SK-N-SH (cell line): Measurements from ENCODE around the gene B3GNT7. TPM values are rescaled to one million over a fixed set of nuclear protein-coding genes. Genes with fewer than 3 reads are reported as not detected.

Source experiments
- CTCF ChIA-PET: fragments of 300-600, 350-600 bp; formaldehyde crosslinking; extraction: SDS; loops from one replicate; lab custom pipeline; 2021; lab: Yijun Ruan, JAX
- POLR2A ChIA-PET: fragments of 350-600 bp; sonication (Branson Sonifier 250); formaldehyde crosslinking; extraction: SDS; loops from one replicate; lab custom pipeline; 2020; ENCODE audit warnings: antibody characterized with exemption, inconsistent platforms; lab: Yijun Ruan, JAX
- DNase-seq: peaks from one replicate; pipeline ENCODE4 v3.0.0; 2012
- H2AFZ ChIP-seq: fragments of 200-600 bp; sonication (generic); 2 replicates; pipeline ENCODE4 v1.8.1; 2016; ENCODE audit warnings: antibody characterized with exemption, mild to moderate bottlenecking, low read depth
- H3F3A ChIP-seq: fragments of 200-600 bp; sonication (generic); replicated peaks from 2 replicates; pipeline ENCODE3; 2016; ENCODE audit warnings: antibody characterized with exemption, mild to moderate bottlenecking; ENCODE audit not compliant: insufficient read depth
- H3K27ac ChIP-seq, 2 experiments: fragments of 200-500 bp in 1 of 2; fragments of 200-600 bp in 1 of 2; sonication (Bioruptor generic) in 1 of 2; sonication (generic), shearing (Covaris generic) in 1 of 2; 2 replicates each; pipeline versions ENCODE4 v1.5.1 to v1.6.1; 2014 to 2016; ENCODE audit warnings: low read depth in 2 of 2, inconsistent platforms in 1 of 2, low read length in 1 of 2, mild to moderate bottlenecking in 1 of 2, mixed read lengths in 1 of 2
- H3K27me3 ChIP-seq: fragments of 200-600 bp; sonication (generic), shearing (Covaris generic); 2 replicates; pipeline ENCODE4 v1.6.1; 2016; ENCODE audit warnings: mixed run types; ENCODE audit not compliant: insufficient read depth
- H3K36me3 ChIP-seq, 2 experiments: fragments of 200-500 bp in 1 of 2; fragments of 200-600 bp in 1 of 2; sonication (Bioruptor generic) in 1 of 2; sonication (generic) in 1 of 2; replicated peaks in 1 of 2; 2 replicates each; pipeline versions ENCODE3 to v1.5.1; 2014 to 2016; ENCODE audit warnings: low read length in 1 of 2, mild to moderate bottlenecking in 1 of 2; ENCODE audit not compliant: insufficient read depth in 2 of 2, control insufficient read depth in 1 of 2
- H3K4me1 ChIP-seq, 2 experiments: fragments of 200-500 bp in 1 of 2; fragments of 200-600 bp in 1 of 2; sonication (Bioruptor generic) in 1 of 2; sonication (generic), shearing (Covaris generic) in 1 of 2; 2 replicates each; pipeline versions ENCODE4 v1.5.1 to v1.6.1; 2014 to 2016; ENCODE audit warnings: low read depth in 1 of 2, low read length in 1 of 2, mixed run types in 1 of 2; ENCODE audit not compliant: insufficient read depth in 2 of 2, control insufficient read depth in 1 of 2
- H3K4me2 ChIP-seq: fragments of 200-600 bp; sonication (generic), shearing (Covaris generic); 2 replicates; pipeline ENCODE4 v1.6.1; 2017; ENCODE audit warnings: mixed run types
- H3K4me3 ChIP-seq, 2 experiments: fragments of 200-500 bp in 1 of 2; fragments of 200-600 bp in 1 of 2; sonication (Bioruptor generic) in 1 of 2; sonication (generic), shearing (Covaris generic) in 1 of 2; 2 replicates each; pipeline versions ENCODE4 v1.5.1 to v1.8.1; 2014 to 2016; ENCODE audit warnings: low read depth in 2 of 2, inconsistent platforms in 1 of 2, low read length in 1 of 2, mild to moderate bottlenecking in 1 of 2, mixed read lengths in 1 of 2, moderate library complexity in 1 of 2
- H3K79me2 ChIP-seq: fragments of 200-600 bp; sonication (generic); 2 replicates; pipeline ENCODE4 v1.8.1; 2017; ENCODE audit warnings: mild to moderate bottlenecking; ENCODE audit not compliant: insufficient read depth
- H3K9ac ChIP-seq: fragments of 200-600 bp; sonication (generic); 2 replicates; pipeline ENCODE4 v1.6.1; 2017; ENCODE audit warnings: mixed run types
- H3K9me2 ChIP-seq: fragments of 200-600 bp; sonication (generic); 2 replicates; pipeline ENCODE4 v1.6.1; 2017; ENCODE audit warnings: mixed run types
- H3K9me3 ChIP-seq: fragments of 200-600 bp; sonication (generic); 2 replicates; pipeline ENCODE4 v1.6.1; 2017; ENCODE audit warnings: mixed run types, mild to moderate bottlenecking, moderate library complexity
- H4K20me1 ChIP-seq: fragments of 200-600 bp; sonication (generic); 2 replicates; pipeline ENCODE4 v1.6.1; 2017; ENCODE audit warnings: mild to moderate bottlenecking, mixed run types; ENCODE audit not compliant: insufficient read depth
- CHD2 ChIP-seq: fragments of 150-350 bp; IDR thresholded peaks from 2 replicates; pipeline ENCODE4 v1.6.1; 2018; ENCODE audit warnings: low read length; ENCODE audit not compliant: partially characterized antibody
- FOXM1 ChIP-seq: IDR thresholded peaks from 2 replicates; pipeline ENCODE4 v1.4.0; 2012; ENCODE audit warnings: low read depth, mild to moderate bottlenecking
- GABPA ChIP-seq: IDR thresholded peaks from 2 replicates; pipeline ENCODE4 v1.4.0; 2012; ENCODE audit warnings: low read depth, mild to moderate bottlenecking
- IRF3 ChIP-seq: fragments of 150-350 bp; IDR thresholded peaks from 2 replicates; pipeline ENCODE4 v1.6.1; 2016; ENCODE audit warnings: mild to moderate bottlenecking, low read depth, low read length
- JUND ChIP-seq: IDR thresholded peaks from 2 replicates; pipeline ENCODE4 v1.4.0; 2012
- MAX ChIP-seq: IDR thresholded peaks from 2 replicates; pipeline ENCODE4 v1.4.0; 2012; ENCODE audit warnings: low read depth
- NFIC ChIP-seq: IDR thresholded peaks from 2 replicates; pipeline ENCODE4 v1.4.0; 2012; ENCODE audit warnings: borderline replicate concordance
- NRF1 ChIP-seq: IDR thresholded peaks from 2 replicates; pipeline ENCODE4 v1.6.1; 2012; ENCODE audit warnings: low read depth, mild to moderate bottlenecking, low read length
- POLR2AphosphoS5 ChIP-seq: IDR thresholded peaks from 2 replicates; pipeline ENCODE4 v1.6.1; 2012; ENCODE audit warnings: low read depth, low read length
- REST ChIP-seq: IDR thresholded peaks from 2 replicates; pipeline ENCODE4 v1.6.1; 2012; ENCODE audit warnings: mild to moderate bottlenecking, low read depth, low read length, moderate library complexity
- SMC3 ChIP-seq: IDR thresholded peaks from 2 replicates; pipeline ENCODE4 v1.6.1; 2012; ENCODE audit warnings: low read depth, low read length, improper control_type of control experiment
- TCF12 ChIP-seq: IDR thresholded peaks from 2 replicates; pipeline ENCODE4 v1.4.0; 2012
- USF2 ChIP-seq: fragments of 150-350 bp; IDR thresholded peaks from 2 replicates; pipeline ENCODE4 v1.6.1; 2017; ENCODE audit warnings: antibody characterized with exemption, low read length, low read depth, borderline replicate concordance
- ZBTB33 ChIP-seq: IDR thresholded peaks from 2 replicates; pipeline ENCODE4 v1.4.0; 2012; ENCODE audit warnings: low read depth, borderline replicate concordance
- WGBS: methylation state at CpG from one replicate; pipeline ENCODE4 v1.1.6; 2017; ENCODE audit warnings: low lambda C conversion rate; 5-methylcytosine and 5-hydroxymethylcytosine counted together
- polyA plus RNA-seq, 3 experiments: library from polyadenylated mRNA; depleted of rRNA; stranded (reverse); fragments of >200 nt; gene quantifications; 2 replicates each; pipeline ENCODE4 v1.2.3, GENCODE V29; 2012

Gene B3GNT7
- polyA plus RNA-seq, 1 of the 3 experiments (the other 2 are of a cell fraction) = 0.12 TPM

GRCh38 chr2:231411831-231412617 is 16.5 kb downstream of the B3GNT7 start (continued):
- TF ChIP-seq NRF1 (no peak), FOXM1 (no peak), TCF12 (0 out of 2 replicates have a peak, but pooled peaks have one; percentile 7), JUND (no peak), CHD2 (peak; percentile 62), REST (no peak), POLR2AphosphoS5 (no peak), SMC3 (peak; percentile 79), NFIC (no peak)

GRCh38 chr2:231412618-231412963 is 17.1 kb downstream of the B3GNT7 start:
- no peaks in the 10 kb centered on the region for H3K36me3 ChIP-seq
- 41% methylated on average over 7 of the region's 9 CpGs for WGBS
- TF ChIP-seq GABPA (no peak), ZBTB33 (no peak), IRF3 (no peak), MAX (0 out of 2 replicates have a peak, but pooled peaks have one; percentile 3), USF2 (no peak)
- CTCF ChIA-PET = interaction anchor here (0.6 to 17.2 kb wide), 73 partner anchors 8 to 534 kb away, joined by 3 to 302 read pairs (median 5); partner anchors contain the start of genes ARMC9 and NCL
- H3K4me2 ChIP-seq = peak overlapping the region; percentile 97
- H3F3A ChIP-seq = peaks cover 7% of the 10 kb centered on the region
- H3K9ac ChIP-seq = peak overlapping the region; percentile 90; the same call in 1 of the 2 replicates
- DNase-seq = peak; percentile 26
- H3K4me3 ChIP-seq = peak overlapping the region; percentile 64 to 70
- no peaks in the 10 kb centered on the region for H4K20me1 ChIP-seq
- no peaks in the 10 kb centered on the region for H3K9me3 ChIP-seq
- H3K27ac ChIP-seq = no peak overlapping the region
- H3K4me1 ChIP-seq = peaks cover 3% of the 10 kb centered on the region in 2 experiments; a peak in 1 of 4 replicates
- POLR2A ChIA-PET = interaction anchor here (0.6 to 1.6 kb wide), 4 partner anchors 12 to 52 kb away, joined by 3 to 7 read pairs (median 4); partner anchors contain the start of gene NCL
- peak overlapping the region; percentile 83 for H2AFZ ChIP-seq
- H3K9me2 ChIP-seq = no peaks in the 10 kb centered on the region
- H3K79me2 ChIP-seq = no peaks in the 10 kb centered on the region
- no peaks in the 10 kb centered on the region for H3K27me3 ChIP-seq
